HG03103 (cell line): Measurements from ENCODE around the gene PFN3.
A peak's percentile ranks its signal among the peaks of the same experiment; 100 is the strongest.
"Not testable (repeated sequence)": the region's sequence is repeated elsewhere in the genome, so short reads cannot be mapped to it uniquely, and the experiment has no call there.

Source experiments
- ATAC-seq: cut with Tn5 transposase; IDR thresholded peaks from one replicate; pipeline ENCODE4 v1.9.1; 2021; ENCODE audit warnings: low read depth; ENCODE audit not compliant: unreplicated experiment

Gene PFN3

GRCh38 chr5:177425801-177426565 lies 25.5 kb upstream of the PFN3 start:
- ATAC-seq = peak; percentile 68

- ATAC-seq = no peak
These were observed 24.8 kb upstream of the PFN3 start for GRCh38 chr5:177425196-177425800.

GRCh38 chr5:177423671-177424070 lies 23.2 kb upstream of the PFN3 start:
- no peak for ATAC-seq

GRCh38 chr5:177421062-177421798 lies 20.8 kb upstream of the PFN3 start:
- ATAC-seq = no peak

- ATAC-seq = not testable (repeated sequence)
These were observed 20.0 kb upstream of the PFN3 start for GRCh38 chr5:177420472-177420871.

- ATAC-seq = no peak
These were observed 18.6 kb upstream of the PFN3 start for GRCh38 chr5:177419046-177419445.

- not testable (repeated sequence) for ATAC-seq
These were observed 16.6 kb upstream of the PFN3 start for GRCh38 chr5:177417081-177417480.

GRCh38 chr5:177414481-177414880 lies 14.0 kb upstream of the PFN3 start:
- ATAC-seq = no peak

- ATAC-seq = peak; percentile 65
These were observed 12.3 kb upstream of the PFN3 start for GRCh38 chr5:177412603-177413233.

- no peak for ATAC-seq
These were observed 10.1 kb upstream of the PFN3 start for GRCh38 chr5:177410575-177410974.

GRCh38 chr5:177409043-177409801 lies 8.8 kb upstream of the PFN3 start, which contains the start of gene F12:
TSS of gene F12 (minus strand) at chr5:177409564. CDS start at chr5:177409527, 37 bp downstream.
- ATAC-seq = no peak

- no peak for ATAC-seq
These were observed 5.3 kb upstream of the PFN3 start for GRCh38 chr5:177405805-177406204.

GRCh38 chr5:177405312-177405711 lies 4.9 kb upstream of the PFN3 start:
- ATAC-seq = no peak

- ATAC-seq = no peak
These were observed 4.2 kb upstream of the PFN3 start for GRCh38 chr5:177404641-177405179.

GRCh38 chr5:177403792-177404640 lies 3.6 kb upstream of the PFN3 start:
- ATAC-seq = peak; percentile 70

GRCh38 chr5:177403102-177403791 lies 2.8 kb upstream of the PFN3 start:
- no peak for ATAC-seq

- no peak for ATAC-seq
These were observed 2.0 kb upstream of the PFN3 start for GRCh38 chr5:177402271-177403043.
